KMS-11 (cell line): ENCODE measurements around the gene SYT2.

Experiments
- H2AFZ ChIP-seq: fragments of 200-600 bp; sonication (generic); 2 replicates; pipeline ENCODE4 v1.6.1; 2016; ENCODE audit warnings: antibody characterized with exemption, mixed run types, low read depth
- H3K27ac ChIP-seq: fragments of 200-600 bp; sonication (generic); 2 replicates; pipeline ENCODE4 v1.6.1; 2016; ENCODE audit warnings: mild to moderate bottlenecking, mixed run types
- H3K27me3 ChIP-seq: fragments of 200-600 bp; sonication (generic); 2 replicates; pipeline ENCODE4 v1.6.1; 2017; ENCODE audit warnings: mild to moderate bottlenecking, low read depth, mixed run types, moderate library complexity; ENCODE audit not compliant: insufficient read depth
- H3K36me3 ChIP-seq: fragments of 200-600 bp; sonication (generic); 2 replicates; pipeline ENCODE4 v1.6.1; 2017; ENCODE audit warnings: mild to moderate bottlenecking, mixed run types; ENCODE audit not compliant: insufficient read depth
- H3K4me1 ChIP-seq: fragments of 200-600 bp; sonication (generic); 2 replicates; pipeline ENCODE4 v1.6.1; 2016; ENCODE audit warnings: mild to moderate bottlenecking, low read depth, mixed run types; ENCODE audit not compliant: poor library complexity, severe bottlenecking
- H3K4me2 ChIP-seq: fragments of 200-600 bp; sonication (generic); 2 replicates; pipeline ENCODE4 v1.7.0; 2016; ENCODE audit warnings: mild to moderate bottlenecking, mixed run types
- H3K4me3 ChIP-seq: fragments of 200-600 bp; sonication (generic); IDR thresholded peaks from 2 replicates; pipeline ENCODE4 v1.6.1; 2017; ENCODE audit warnings: low read depth, low read length, mixed read lengths; ENCODE audit not compliant: insufficient read depth
- H3K79me2 ChIP-seq: fragments of 200-600 bp; sonication (generic); 2 replicates; pipeline ENCODE4 v1.6.1; 2016; ENCODE audit warnings: low read depth, mixed run types; ENCODE audit not compliant: insufficient read depth
- H3K9ac ChIP-seq: fragments of 200-600 bp; sonication (generic); 2 replicates; pipeline ENCODE4 v1.6.1; 2016; ENCODE audit warnings: mild to moderate bottlenecking, mixed run types
- H4K20me1 ChIP-seq: fragments of 200-600 bp; sonication (generic); 2 replicates; pipeline ENCODE4 v1.6.1; 2016; ENCODE audit warnings: mild to moderate bottlenecking, mixed run types; ENCODE audit not compliant: insufficient read depth
- CTCF ChIP-seq: fragments of 200-600 bp; sonication (generic); conservative IDR thresholded peaks from 2 replicates; pipeline ENCODE4 v1.6.1; 2017; ENCODE audit warnings: low read depth, mild to moderate bottlenecking, antibody characterized with exemption, low read length, moderate library complexity, mixed read lengths

The SYT2 gene

GRCh38 chr1:202710070-202711045 is at the start of gene SYT2:
Gene SYT2, minus strand, starts transcription at chr1:202710454. Its CDS starts 104,682 bp downstream, at chr1:202605772.
- Histone ChIP-seq H3K27me3 (peaks cover 66% of the 10 kb centered on the region), H3K4me3 (no peak within 1 kb of the TSS), H3K4me2 (peak within 1 kb of the TSS; percentile 19; the same call in 1 of the 2 replicates), H3K79me2 (no peaks in the 10 kb centered on the region), H3K36me3 (no peaks in the 10 kb centered on the region), H2AFZ (no peak within 1 kb of the TSS; the same call in 1 of the 2 replicates), H3K27ac (no peak within 1 kb of the TSS), H3K9ac (no peak within 1 kb of the TSS), H3K4me1 (no peaks in the 10 kb centered on the region), H4K20me1 (no peaks in the 10 kb centered on the region)
- TF ChIP-seq CTCF: no peak

- H3K4me1 ChIP-seq: no peaks in the 10 kb centered on the region
- H3K36me3 ChIP-seq: no peaks in the 10 kb centered on the region
- no peaks in the 10 kb centered on the region for H3K79me2 ChIP-seq
- no peaks in the 10 kb centered on the region for H3K27me3 ChIP-seq
- H2AFZ ChIP-seq: no peak overlapping the region
- H3K27ac ChIP-seq: no peak overlapping the region
- H3K9ac ChIP-seq: no peak overlapping the region
- no peak overlapping the region for H3K4me2 ChIP-seq
- H4K20me1 ChIP-seq: no peaks in the 10 kb centered on the region
- no peak overlapping the region for H3K4me3 ChIP-seq
- TF ChIP-seq CTCF: no peak
Observed at GRCh38 chr1:202756391-202756790, 46.1 kb upstream of the SYT2 start.

GRCh38 chr1:202754293-202754692 is 44.0 kb upstream of the SYT2 start:
- Histone ChIP-seq H3K9ac (no peak overlapping the region), H3K4me1 (no peaks in the 10 kb centered on the region), H3K27ac (no peak overlapping the region), H3K4me2 (no peak overlapping the region), H3K79me2 (no peaks in the 10 kb centered on the region), H2AFZ (no peak overlapping the region), H4K20me1 (no peaks in the 10 kb centered on the region), H3K4me3 (no peak overlapping the region), H3K36me3 (no peaks in the 10 kb centered on the region), H3K27me3 (no peaks in the 10 kb centered on the region)
- TF ChIP-seq CTCF: no peak

- Histone ChIP-seq H2AFZ (no peak overlapping the region), H3K27me3 (no peaks in the 10 kb centered on the region), H3K4me1 (no peaks in the 10 kb centered on the region), H3K36me3 (no peaks in the 10 kb centered on the region), H4K20me1 (no peaks in the 10 kb centered on the region), H3K4me3 (no peak overlapping the region), H3K79me2 (no peaks in the 10 kb centered on the region), H3K9ac (no peak overlapping the region), H3K4me2 (no peak overlapping the region), H3K27ac (no peak overlapping the region)
- no peak for TF ChIP-seq CTCF
Observed at GRCh38 chr1:202752774-202753173, 42.5 kb upstream of the SYT2 start.
